HepG2 (cell line): ENCODE results near the gene CKLF. TPM values are rescaled to one million over a fixed set of nuclear protein-coding genes. Genes with fewer than 3 reads are reported as not detected.

Experiments used
- FOSL2 ChIP-seq: sonication (generic); formaldehyde crosslinking; IDR thresholded peaks from 2 replicates; pipeline ENCODE4 v1.4.0; 2020; ENCODE audit warnings: missing genetic modification reagents
- JUND ChIP-seq: sonication (generic); formaldehyde crosslinking; IDR thresholded peaks from 2 replicates; pipeline ENCODE4 v1.8.0; 2022; ENCODE audit warnings: mild to moderate bottlenecking, missing genetic modification reagents
- MEIS1 ChIP-seq: sonication (generic); formaldehyde crosslinking; IDR thresholded peaks from 2 replicates; pipeline ENCODE4 v1.9.0; 2021; ENCODE audit warnings: mild to moderate bottlenecking, missing genetic modification reagents, moderate library complexity, borderline replicate concordance
- MYC ChIP-seq: sonication (generic); formaldehyde crosslinking; IDR thresholded peaks from 2 replicates; pipeline ENCODE4 v1.9.0; 2021; ENCODE audit warnings: missing genetic modification reagents, borderline replicate concordance
- NFE2L1 ChIP-seq: sonication (generic); formaldehyde crosslinking; IDR thresholded peaks from 2 replicates; pipeline ENCODE4 v1.4.0; 2020; ENCODE audit warnings: missing genetic modification reagents, mild to moderate bottlenecking, borderline replicate concordance
- POLR2G ChIP-seq: fragments of 200-400 bp; formaldehyde crosslinking; IDR thresholded peaks from 2 replicates; pipeline ENCODE4 v1.6.1; 2018; ENCODE audit warnings: mild to moderate bottlenecking, low read depth, low read length, moderate library complexity
- SNRNP70 ChIP-seq: fragments of 200-400 bp; formaldehyde crosslinking; IDR thresholded peaks from 2 replicates; pipeline ENCODE4 v1.6.1; 2017; ENCODE audit warnings: mild to moderate bottlenecking, low read depth, low read length, moderate library complexity
- SRSF4 ChIP-seq: fragments of 200-400 bp; formaldehyde crosslinking; IDR thresholded peaks from one replicate; pipeline ENCODE4 v1.6.1; 2018; ENCODE audit warnings: mild to moderate bottlenecking, low read depth, low read length, moderate library complexity; ENCODE audit not compliant: poor library complexity, severe bottlenecking
- TBX2 ChIP-seq: sonication (generic); formaldehyde crosslinking; IDR thresholded peaks from 2 replicates; pipeline ENCODE4 v1.5.0; 2020; ENCODE audit warnings: missing genetic modification reagents, mild to moderate bottlenecking, borderline replicate concordance
- THAP11 ChIP-seq: IDR thresholded peaks from 2 replicates; pipeline ENCODE4 v1.6.1; 2016; ENCODE audit warnings: missing biosample characterization, missing genetic modification reagents
- U2AF2 ChIP-seq: fragments of 200-400 bp; formaldehyde crosslinking; IDR thresholded peaks from 2 replicates; pipeline ENCODE4 v1.6.1; 2017; ENCODE audit warnings: low read depth, mild to moderate bottlenecking, low read length
- ZEB1 ChIP-seq: IDR thresholded peaks from 2 replicates; pipeline ENCODE4 v1.6.1; 2012; ENCODE audit warnings: mild to moderate bottlenecking, low read depth, inconsistent platforms; ENCODE audit not compliant: insufficient replicate concordance
- ZFP90 ChIP-seq: sonication (generic); formaldehyde crosslinking; IDR thresholded peaks from 2 replicates; pipeline ENCODE4 v1.8.0; 2022; ENCODE audit warnings: missing genetic modification reagents, mild to moderate bottlenecking, inconsistent platforms, borderline replicate concordance
- ZNF331 ChIP-seq: sonication (generic); formaldehyde crosslinking; IDR thresholded peaks from 2 replicates; pipeline ENCODE4 v1.4.0; 2020; ENCODE audit warnings: missing genetic modification reagents
- ZNF333 ChIP-seq: sonication (generic); formaldehyde crosslinking; IDR thresholded peaks from 2 replicates; pipeline ENCODE4 v1.4.0; 2020; ENCODE audit warnings: mild to moderate bottlenecking, missing genetic modification reagents, borderline replicate concordance
- ZNF615 ChIP-seq: sonication (generic); formaldehyde crosslinking; IDR thresholded peaks from 2 replicates; pipeline ENCODE4 v1.5.0; 2020; ENCODE audit warnings: mild to moderate bottlenecking, missing genetic modification reagents, borderline replicate concordance
- ZNF720 ChIP-seq: sonication (generic); formaldehyde crosslinking; IDR thresholded peaks from 2 replicates; pipeline ENCODE4 v1.4.0; 2020; ENCODE audit warnings: missing genetic modification reagents
- polyA plus RNA-seq, 8 experiments: library from polyadenylated mRNA; depleted of rRNA in 3 of 8; stranded (reverse) in 7 of 8; unstranded in 1 of 8; fragments of >200 nt; fragmentation: Illumina TruSeq in 4 of 8; extraction: Trizol in 4 of 8; gene quantifications; 2 replicates each; pipeline versions ENCODE4 v1.2.1 to v1.2.3, GENCODE V29; 2011 to 2016; ENCODE audit warnings: low read depth in 4 of 8, missing spikeins in 1 of 8, mixed read lengths in 1 of 8; ENCODE audit not compliant: insufficient read depth in 1 of 8
- total RNA-seq, 5 experiments: library from RNA; depleted of rRNA; stranded (reverse); fragments of >200 nt; fragmentation: Illumina TruSeq; extraction: Trizol; gene quantifications; 2 replicates each; pipeline ENCODE4 v1.2.3, GENCODE V29; 2016; ENCODE audit warnings: low read depth in 1 of 5
- TF ChIP-seq, protein P1 (sequence below): sonication (generic); formaldehyde crosslinking; IDR thresholded peaks from 2 replicates; pipeline ENCODE4 v1.9.0; 2021; ENCODE audit warnings: missing genetic modification reagents, mild to moderate bottlenecking, borderline replicate concordance
- TF ChIP-seq, protein P2 (sequence below): sonication (generic); formaldehyde crosslinking; IDR thresholded peaks from 2 replicates; pipeline ENCODE4 v1.4.0; 2020; ENCODE audit warnings: mild to moderate bottlenecking, missing genetic modification reagents

CKLF gene
- total and polyA plus RNA-seq, 2 of the 13 experiments (the other 11 are each of a cell fraction or from before 2014, with no cell fraction given) = 120 to 167 TPM

DNA sequence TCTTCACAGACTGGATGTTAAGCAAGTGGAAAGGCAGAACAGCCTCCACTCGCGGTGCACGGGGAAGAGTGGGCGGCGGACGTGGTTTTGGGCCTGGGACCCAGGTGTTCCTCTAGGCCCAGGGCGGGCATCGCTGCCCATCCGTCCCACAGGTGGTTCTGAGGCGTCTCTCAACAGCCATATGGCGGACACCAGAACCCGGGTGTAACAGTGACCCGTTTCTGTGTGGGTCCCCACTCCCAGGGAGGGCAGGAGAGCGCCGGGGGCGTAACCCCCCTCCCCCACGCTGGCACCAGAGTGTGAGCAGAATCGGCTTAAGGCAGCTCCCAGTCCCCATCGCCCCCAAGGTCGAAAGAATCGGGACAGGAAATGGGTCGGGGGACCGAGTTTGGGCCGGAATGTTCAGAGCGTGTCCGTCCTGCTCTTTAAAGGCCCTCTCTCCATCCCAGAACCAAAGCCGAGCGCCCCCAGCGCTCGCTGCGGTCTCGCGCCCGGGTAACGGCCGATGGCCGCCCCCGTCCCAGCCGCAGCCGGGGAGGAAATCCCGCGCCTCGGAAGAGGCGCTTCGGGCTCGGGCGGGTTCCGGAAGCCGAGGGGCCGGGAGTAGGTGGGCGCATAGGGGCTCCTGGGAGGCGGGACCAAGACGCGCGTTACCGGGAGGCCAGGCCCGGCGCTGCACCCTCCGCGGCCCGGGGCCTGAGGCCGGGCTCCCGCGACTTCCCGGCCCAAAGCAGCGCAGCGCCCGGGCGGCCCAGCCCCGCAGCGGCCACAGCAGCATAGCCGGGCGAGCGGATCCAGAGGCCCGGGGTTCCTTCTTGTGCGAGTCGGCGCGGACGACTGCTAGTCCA lies 2.9 kb upstream of the CKLF start, which contains the start of gene TK2 (continued):
- TF ChIP-seq POLR2G = peak; percentile 98
- peak; percentile 77; the same call in 1 of the 2 replicates for TF ChIP-seq ZFP90
- peak; percentile 18; the same call in 1 of the 2 replicates for TF ChIP-seq TBX2 (CRISPR knock-in tag)
- TF ChIP-seq ZNF720 (CRISPR knock-in tag) = no peak
- no peak for TF ChIP-seq JUND (CRISPR knock-in tag)
- TF ChIP-seq ZNF615 (CRISPR knock-in tag) = peak; percentile 85
- TF ChIP-seq ZNF331 = peak; percentile 56; the same call in 1 of the 2 replicates
- TF ChIP-seq ZNF333 (CRISPR knock-in tag) = no peak
- TF ChIP-seq SNRNP70 = no peak
- TF ChIP-seq, protein P1, sequence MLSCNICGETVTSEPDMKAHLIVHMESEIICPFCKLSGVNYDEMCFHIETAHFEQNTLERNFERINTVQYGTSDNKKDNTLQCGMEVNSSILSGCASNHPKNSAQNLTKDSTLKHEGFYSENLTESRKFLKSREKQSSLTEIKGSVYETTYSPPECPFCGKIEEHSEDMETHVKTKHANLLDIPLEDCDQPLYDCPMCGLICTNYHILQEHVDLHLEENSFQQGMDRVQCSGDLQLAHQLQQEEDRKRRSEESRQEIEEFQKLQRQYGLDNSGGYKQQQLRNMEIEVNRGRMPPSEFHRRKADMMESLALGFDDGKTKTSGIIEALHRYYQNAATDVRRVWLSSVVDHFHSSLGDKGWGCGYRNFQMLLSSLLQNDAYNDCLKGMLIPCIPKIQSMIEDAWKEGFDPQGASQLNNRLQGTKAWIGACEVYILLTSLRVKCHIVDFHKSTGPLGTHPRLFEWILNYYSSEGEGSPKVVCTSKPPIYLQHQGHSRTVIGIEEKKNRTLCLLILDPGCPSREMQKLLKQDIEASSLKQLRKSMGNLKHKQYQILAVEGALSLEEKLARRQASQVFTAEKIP (CRISPR knock-in tag) = no peak
- TF ChIP-seq THAP11 = peak; percentile 83
- TF ChIP-seq NFE2L1 (CRISPR knock-in tag) = no peak; the same call in 1 of the 2 replicates
- no peak; the same call in 1 of the 2 replicates for TF ChIP-seq FOSL2 (CRISPR knock-in tag)
- no peak; the same call in 1 of the 2 replicates for TF ChIP-seq MEIS1 (CRISPR knock-in tag)
- no peak for TF ChIP-seq MYC (CRISPR knock-in tag)
- no peak for TF ChIP-seq SRSF4
- no peak for TF ChIP-seq U2AF2
- no peak for TF ChIP-seq ZEB1
- TF ChIP-seq, protein P2, sequence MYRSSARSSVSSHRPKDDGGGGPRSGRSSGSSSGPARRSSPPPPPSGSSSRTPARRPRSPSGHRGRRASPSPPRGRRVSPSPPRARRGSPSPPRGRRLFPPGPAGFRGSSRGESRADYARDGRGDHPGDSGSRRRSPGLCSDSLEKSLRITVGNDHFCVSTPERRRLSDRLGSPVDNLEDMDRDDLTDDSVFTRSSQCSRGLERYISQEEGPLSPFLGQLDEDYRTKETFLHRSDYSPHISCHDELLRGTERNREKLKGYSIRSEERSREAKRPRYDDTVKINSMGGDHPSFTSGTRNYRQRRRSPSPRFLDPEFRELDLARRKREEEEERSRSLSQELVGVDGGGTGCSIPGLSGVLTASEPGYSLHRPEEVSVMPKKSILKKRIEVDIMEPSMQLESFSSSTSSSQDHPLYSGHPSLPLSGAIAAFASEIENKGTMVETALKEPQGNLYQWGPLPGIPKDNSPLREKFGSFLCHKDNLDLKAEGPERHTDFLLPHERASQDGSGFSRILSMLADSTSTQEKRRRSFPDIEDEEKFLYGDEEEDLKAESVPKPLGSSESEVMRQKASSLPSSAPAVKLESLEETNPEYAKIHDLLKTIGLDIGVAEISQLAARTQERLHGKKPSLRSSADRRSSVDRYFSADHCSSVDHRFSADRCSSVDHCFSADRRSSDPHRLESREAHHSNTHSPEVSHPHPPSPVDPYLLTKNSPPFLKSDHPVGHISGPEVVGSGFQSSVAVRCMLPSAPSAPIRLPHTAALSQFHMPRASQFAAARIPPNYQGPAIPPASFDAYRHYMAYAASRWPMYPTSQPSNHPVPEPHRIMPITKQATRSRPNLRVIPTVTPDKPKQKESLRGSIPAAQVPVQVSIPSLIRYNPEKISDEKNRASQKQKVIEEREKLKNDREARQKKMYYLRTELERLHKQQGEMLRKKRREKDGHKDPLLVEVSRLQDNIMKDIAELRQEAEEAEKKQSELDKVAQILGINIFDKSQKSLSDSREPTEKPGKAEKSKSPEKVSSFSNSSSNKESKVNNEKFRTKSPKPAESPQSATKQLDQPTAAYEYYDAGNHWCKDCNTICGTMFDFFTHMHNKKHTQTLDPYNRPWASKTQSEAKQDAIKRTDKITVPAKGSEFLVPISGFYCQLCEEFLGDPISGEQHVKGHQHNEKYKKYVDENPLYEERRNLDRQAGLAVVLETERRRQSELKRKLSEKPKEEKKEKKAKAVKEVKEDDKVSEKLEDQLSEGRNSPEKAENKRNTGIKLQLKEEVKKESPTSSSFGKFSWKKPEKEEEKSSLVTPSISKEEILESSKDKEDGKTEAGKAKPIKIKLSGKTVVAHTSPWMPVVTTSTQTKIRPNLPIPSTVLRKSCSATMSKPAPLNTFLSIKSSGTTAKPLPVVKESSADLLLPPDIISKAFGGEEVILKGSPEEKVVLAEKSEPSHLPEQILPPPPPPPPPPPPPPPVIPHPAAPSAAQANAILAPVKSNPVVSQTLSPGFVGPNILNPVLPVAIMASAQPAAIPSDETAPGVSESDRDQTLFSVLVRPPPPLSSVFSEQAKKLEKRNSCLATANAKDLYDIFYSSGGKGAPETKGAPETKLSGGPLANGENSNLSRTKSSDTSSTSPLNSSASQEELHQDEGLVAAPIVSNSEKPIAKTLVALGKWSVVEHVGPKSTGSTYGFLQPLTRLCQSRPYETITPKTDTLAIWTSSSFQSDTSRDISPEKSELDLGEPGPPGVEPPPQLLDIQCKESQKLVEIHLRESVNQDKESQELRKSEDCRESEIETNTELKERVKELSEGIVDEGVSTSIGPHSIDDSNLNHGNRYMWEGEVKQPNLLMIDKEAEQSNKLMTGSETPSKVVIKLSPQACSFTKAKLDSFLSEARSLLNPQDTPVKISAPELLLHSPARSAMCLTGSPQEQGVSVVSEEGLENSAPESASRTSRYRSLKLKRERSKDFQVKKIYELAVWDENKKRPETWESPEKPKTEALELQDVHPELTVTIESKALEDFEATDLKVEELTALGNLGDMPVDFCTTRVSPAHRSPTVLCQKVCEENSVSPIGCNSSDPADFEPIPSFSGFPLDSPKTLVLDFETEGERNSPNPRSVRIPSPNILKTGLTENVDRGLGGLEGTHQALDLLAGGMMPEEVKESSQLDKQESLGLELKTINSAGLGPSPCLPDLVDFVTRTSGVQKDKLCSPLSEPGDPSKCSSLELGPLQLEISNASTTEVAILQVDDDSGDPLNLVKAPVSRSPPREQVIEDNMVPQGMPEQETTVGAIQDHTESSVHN (CRISPR knock-in tag) = no peak
